ENCODE results near the gene HIVEP2. TPM values are rescaled to one million over a fixed set of nuclear protein-coding genes. Genes with fewer than 3 reads are reported as not detected.

The HIVEP2 gene
- total RNA-seq, 1 donor from 2014 or later, result 12.3 TPM

DNA sequence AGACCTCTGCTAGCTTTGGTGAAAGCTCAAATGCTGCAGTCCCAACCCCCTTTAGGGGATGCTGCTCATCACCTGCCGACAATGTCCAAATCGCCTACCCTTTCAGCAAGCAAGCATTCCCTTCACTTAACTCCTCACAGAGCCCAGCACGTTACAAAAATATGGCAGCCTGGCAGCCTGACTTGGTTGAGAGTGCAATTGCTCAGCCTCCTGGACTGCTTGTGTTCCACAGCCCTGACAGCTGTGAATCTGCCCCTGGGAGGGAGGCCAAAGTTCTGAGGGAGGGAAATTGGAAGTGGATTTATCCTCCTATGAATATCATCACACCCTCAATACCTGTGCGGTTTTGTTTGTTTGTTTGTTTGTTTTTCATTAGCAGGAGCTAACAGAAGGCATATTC lies 231.0 kb downstream of the HIVEP2 start:
- no peak overlapping the region for H3K4me3 ChIP-seq (ENCODE audit: low read depth, low read length)
- no peak for DNase-seq (ENCODE audit: low read depth)
- TF ChIP-seq, protein P1, sequence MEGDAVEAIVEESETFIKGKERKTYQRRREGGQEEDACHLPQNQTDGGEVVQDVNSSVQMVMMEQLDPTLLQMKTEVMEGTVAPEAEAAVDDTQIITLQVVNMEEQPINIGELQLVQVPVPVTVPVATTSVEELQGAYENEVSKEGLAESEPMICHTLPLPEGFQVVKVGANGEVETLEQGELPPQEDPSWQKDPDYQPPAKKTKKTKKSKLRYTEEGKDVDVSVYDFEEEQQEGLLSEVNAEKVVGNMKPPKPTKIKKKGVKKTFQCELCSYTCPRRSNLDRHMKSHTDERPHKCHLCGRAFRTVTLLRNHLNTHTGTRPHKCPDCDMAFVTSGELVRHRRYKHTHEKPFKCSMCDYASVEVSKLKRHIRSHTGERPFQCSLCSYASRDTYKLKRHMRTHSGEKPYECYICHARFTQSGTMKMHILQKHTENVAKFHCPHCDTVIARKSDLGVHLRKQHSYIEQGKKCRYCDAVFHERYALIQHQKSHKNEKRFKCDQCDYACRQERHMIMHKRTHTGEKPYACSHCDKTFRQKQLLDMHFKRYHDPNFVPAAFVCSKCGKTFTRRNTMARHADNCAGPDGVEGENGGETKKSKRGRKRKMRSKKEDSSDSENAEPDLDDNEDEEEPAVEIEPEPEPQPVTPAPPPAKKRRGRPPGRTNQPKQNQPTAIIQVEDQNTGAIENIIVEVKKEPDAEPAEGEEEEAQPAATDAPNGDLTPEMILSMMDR (conservative IDR thresholded peaks at IDR 0.05; ENCODE audit: low read depth, low read length), result no peak

DNA sequence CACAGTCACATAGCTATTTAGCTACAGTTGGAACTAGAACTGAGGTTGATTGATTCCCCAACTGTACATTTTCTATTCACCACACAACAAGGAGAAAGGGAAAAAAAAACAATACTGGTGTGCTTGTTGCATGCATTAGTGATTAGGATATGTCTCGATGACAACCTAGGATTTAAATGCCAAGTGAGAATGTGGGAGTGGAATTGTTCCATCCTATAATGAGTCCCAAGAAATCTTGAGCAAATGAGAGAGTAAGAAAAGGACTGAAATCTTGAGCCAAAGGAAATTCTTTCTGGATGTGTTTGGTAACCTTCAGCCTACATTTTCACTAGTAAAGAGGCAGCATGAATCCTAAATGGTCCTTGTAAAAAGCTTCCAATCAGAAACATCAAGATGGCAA lies 232.7 kb downstream of the HIVEP2 start:
- no peak overlapping the region for H3K4me3 ChIP-seq (ENCODE audit: low read depth, low read length)
- DNase-seq (ENCODE audit: low read depth), result no peak
- TF ChIP-seq, protein P1 (conservative IDR thresholded peaks at IDR 0.05; ENCODE audit: low read depth, low read length), result no peak

DNA sequence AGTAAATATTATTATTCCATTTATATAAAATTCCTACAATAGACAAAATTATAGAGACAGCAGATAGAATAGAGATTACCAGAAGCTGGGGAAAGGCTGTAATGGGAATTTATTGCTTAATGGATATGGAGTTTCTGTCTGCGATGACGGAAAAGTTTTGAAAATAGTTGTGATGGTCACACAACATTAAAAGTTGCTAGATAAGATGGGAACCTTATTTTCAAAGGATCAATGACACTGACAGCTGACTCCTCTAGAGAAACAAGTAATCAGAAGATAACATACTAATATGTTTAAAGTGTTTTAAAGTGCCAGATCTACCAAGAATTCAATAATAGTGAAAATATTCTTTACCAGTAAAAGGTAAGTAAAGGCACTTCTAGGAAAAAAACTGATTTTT lies 236.3 kb downstream of the HIVEP2 start:
- H3K4me3 ChIP-seq (ENCODE audit: low read depth, low read length), result no peak overlapping the region
- TF ChIP-seq, protein P1 (conservative IDR thresholded peaks at IDR 0.05; ENCODE audit: low read depth, low read length), result no peak
- no peak for DNase-seq (ENCODE audit: low read depth)

DNA sequence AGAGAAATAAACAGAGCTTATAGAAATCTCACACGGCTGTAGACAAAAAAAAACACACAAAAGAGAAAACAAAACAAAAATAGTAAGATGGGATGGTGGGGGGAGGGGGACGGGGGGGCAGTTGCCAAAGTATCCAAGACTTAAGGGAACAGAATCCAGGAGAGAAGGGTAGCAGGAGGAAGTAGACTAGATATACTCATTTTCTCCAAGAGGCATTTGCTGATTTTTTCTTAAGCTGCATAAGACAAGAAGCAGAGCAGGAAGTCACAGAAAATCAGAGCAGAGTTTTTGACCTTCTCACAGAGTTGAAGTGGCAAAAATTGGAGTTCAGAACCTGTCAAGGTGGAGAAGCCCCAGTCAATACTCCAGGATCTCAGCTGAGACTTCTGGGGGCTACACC lies 237.7 kb downstream of the HIVEP2 start:
- H3K4me3 ChIP-seq (ENCODE audit: low read depth, low read length), result no peak overlapping the region
- TF ChIP-seq, protein P1 (conservative IDR thresholded peaks at IDR 0.05; ENCODE audit: low read depth, low read length), result no peak
- no peak for DNase-seq (ENCODE audit: low read depth)

- TF ChIP-seq, protein P1 (conservative IDR thresholded peaks at IDR 0.05; ENCODE audit: low read depth, low read length), result no peak
- H3K4me3 ChIP-seq (ENCODE audit: low read depth, low read length), result no peak overlapping the region
- no peak for DNase-seq (ENCODE audit: low read depth)
Measured at GRCh38 chr6:142706210-142706609, 238.8 kb downstream of the HIVEP2 start.

GRCh38 chr6:142705054-142705453 lies 239.9 kb downstream of the HIVEP2 start:
- TF ChIP-seq, protein P1 (conservative IDR thresholded peaks at IDR 0.05; ENCODE audit: low read depth, low read length), result no peak
- no peak overlapping the region for H3K4me3 ChIP-seq (ENCODE audit: low read depth, low read length)
- no peak for DNase-seq (ENCODE audit: low read depth)

All from epithelial cell of proximal tubule (primary cell).